HL-60 (cell line): ENCODE data around the gene PTTG1IP.

ENCODE experiments used
- GABPA ChIP-seq: IDR thresholded peaks from 2 replicates; pipeline ENCODE4 v1.6.1; 2012; ENCODE audit warnings: low read depth
- POLR2AphosphoS5 ChIP-seq: IDR thresholded peaks from 2 replicates; pipeline ENCODE4 v1.6.1; 2012; ENCODE audit warnings: low read depth
- SPI1 ChIP-seq: IDR thresholded peaks from 2 replicates; pipeline ENCODE4 v1.6.1; 2012; ENCODE audit warnings: low read depth, mild to moderate bottlenecking, borderline replicate concordance
- TF ChIP-seq, protein P1 (sequence below): IDR thresholded peaks from one replicate; pipeline ENCODE4 v1.5.1; 2011; ENCODE audit warnings: low read length, control low read depth, inconsistent platforms; ENCODE audit not compliant: insufficient read depth
- TF ChIP-seq, protein P2 (sequence below): IDR thresholded peaks from 2 replicates; pipeline ENCODE4 v1.6.1; 2012; ENCODE audit warnings: low read depth; ENCODE audit not compliant: insufficient replicate concordance

- TF ChIP-seq, protein P1, sequence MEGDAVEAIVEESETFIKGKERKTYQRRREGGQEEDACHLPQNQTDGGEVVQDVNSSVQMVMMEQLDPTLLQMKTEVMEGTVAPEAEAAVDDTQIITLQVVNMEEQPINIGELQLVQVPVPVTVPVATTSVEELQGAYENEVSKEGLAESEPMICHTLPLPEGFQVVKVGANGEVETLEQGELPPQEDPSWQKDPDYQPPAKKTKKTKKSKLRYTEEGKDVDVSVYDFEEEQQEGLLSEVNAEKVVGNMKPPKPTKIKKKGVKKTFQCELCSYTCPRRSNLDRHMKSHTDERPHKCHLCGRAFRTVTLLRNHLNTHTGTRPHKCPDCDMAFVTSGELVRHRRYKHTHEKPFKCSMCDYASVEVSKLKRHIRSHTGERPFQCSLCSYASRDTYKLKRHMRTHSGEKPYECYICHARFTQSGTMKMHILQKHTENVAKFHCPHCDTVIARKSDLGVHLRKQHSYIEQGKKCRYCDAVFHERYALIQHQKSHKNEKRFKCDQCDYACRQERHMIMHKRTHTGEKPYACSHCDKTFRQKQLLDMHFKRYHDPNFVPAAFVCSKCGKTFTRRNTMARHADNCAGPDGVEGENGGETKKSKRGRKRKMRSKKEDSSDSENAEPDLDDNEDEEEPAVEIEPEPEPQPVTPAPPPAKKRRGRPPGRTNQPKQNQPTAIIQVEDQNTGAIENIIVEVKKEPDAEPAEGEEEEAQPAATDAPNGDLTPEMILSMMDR = no peak
- TF ChIP-seq, protein P2, sequence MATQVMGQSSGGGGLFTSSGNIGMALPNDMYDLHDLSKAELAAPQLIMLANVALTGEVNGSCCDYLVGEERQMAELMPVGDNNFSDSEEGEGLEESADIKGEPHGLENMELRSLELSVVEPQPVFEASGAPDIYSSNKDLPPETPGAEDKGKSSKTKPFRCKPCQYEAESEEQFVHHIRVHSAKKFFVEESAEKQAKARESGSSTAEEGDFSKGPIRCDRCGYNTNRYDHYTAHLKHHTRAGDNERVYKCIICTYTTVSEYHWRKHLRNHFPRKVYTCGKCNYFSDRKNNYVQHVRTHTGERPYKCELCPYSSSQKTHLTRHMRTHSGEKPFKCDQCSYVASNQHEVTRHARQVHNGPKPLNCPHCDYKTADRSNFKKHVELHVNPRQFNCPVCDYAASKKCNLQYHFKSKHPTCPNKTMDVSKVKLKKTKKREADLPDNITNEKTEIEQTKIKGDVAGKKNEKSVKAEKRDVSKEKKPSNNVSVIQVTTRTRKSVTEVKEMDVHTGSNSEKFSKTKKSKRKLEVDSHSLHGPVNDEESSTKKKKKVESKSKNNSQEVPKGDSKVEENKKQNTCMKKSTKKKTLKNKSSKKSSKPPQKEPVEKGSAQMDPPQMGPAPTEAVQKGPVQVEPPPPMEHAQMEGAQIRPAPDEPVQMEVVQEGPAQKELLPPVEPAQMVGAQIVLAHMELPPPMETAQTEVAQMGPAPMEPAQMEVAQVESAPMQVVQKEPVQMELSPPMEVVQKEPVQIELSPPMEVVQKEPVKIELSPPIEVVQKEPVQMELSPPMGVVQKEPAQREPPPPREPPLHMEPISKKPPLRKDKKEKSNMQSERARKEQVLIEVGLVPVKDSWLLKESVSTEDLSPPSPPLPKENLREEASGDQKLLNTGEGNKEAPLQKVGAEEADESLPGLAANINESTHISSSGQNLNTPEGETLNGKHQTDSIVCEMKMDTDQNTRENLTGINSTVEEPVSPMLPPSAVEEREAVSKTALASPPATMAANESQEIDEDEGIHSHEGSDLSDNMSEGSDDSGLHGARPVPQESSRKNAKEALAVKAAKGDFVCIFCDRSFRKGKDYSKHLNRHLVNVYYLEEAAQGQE = no peak
- no peak for TF ChIP-seq POLR2AphosphoS5
- no peak for TF ChIP-seq GABPA
- TF ChIP-seq SPI1 = no peak
These were observed 14.7 kb downstream of the PTTG1IP start for GRCh38 chr21:44858791-44859190.
